ENCODE data around the gene CCT3.

Gene CCT3

DNA sequence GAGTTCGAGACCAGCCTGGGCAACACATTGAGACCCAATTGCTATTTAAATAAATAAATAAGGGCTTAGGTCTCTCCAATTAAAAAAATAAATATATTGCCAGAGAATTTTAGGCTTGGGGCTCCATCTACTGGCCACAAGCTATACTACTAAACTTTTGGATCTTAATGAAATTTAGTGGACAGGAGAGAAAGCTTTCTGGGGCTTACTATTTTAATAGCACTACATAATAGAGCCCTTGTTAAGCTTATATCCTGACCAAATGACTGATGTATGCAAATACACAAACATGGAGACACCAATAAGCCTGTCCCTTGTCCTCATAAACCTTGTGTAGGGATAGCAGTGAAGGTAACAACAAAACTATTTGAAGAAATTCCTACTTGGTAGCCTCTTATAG is 18.4 kb downstream of the CCT3 start:
- DNase-seq: peak in 1 of 2 donors; percentile 2

DNA sequence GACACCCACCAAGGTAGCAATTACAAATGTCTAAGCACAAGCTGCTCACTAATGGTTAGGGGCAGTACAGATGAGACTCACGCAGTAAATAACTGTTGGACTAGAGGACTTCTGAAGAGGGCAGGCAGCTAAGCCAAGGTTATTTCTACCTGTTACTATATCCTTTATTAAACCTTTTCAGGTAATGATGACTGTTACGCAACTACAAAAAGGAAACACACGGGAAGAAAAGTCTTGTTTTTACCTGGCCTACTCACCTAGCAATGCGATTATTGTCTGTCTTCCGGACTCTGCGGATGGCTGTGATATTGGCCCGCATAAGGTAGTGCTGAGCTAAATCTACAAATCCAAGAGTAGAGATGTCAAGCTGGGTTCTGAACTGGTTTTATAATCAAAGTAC is 21.2 kb downstream of the CCT3 start:
- no peak for DNase-seq

- DNase-seq: no peak
Observed at GRCh38 chr1:156310962-156311361, 27.1 kb downstream of the CCT3 start.

DNA sequence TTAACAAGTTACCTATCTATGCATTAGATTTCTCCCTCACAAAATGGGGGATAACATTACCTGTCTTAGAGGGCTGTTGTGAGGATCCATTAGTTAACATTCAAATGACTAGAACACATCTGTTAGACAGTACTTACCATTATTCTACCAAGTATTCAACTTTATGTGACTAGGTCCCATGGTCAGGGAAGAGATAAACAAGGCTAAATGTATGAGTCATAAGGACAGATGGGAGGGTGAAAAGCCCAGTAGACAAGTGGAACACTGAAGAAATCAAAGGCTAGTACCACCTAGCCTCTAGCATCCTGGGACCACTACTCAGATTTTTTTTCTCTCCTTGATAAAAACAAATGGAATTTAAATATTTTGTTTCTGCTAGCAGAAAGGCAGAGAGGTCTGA is 30.0 kb downstream of the CCT3 start:
- DNase-seq: no peak

GRCh38 chr1:156305215-156305614 is 32.9 kb downstream of the CCT3 start:
- DNase-seq: no peak

GRCh38 chr1:156303241-156303640 is 34.9 kb downstream of the CCT3 start:
- no peak for DNase-seq

DNA sequence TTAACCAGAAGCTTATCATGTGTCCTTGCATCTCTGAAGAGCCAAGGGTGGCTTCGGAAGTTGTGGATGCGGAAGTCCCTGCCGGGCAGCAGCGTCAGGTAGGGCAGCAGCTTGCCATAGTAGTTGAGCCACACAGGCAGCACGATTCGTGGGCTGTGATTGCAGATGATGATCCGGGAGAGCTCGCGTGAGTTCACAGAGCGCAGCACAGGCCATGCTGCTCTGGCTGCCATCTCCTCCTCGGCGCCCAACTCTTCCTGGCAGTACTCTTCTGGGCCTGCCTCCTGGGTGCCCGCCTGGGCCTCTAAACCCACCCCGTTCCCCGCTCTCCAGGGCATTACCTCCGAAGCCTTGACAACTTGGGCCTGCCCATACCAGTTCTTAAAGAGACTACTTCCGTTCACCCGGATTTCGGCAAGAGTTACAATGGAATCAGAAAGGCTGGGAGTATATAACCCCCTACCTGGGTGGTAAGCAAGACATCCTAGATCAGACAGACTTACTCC is 39.2 kb downstream of the CCT3 start, which contains the start of gene VHLL:
Gene VHLL, minus strand, starts transcription at position 456 of the 506 bp plus-strand sequence. Its CDS starts 118 bp downstream, at position 338.
- no peak for DNase-seq

GRCh38 chr1:156295391-156295947 is 42.6 kb downstream of the CCT3 start, which contains the start of gene GLMP:
Gene GLMP (minus strand): TSS chr1:156295679. CDS start chr1:156295645, 34 bp downstream.
- DNase-seq: peak; percentile 11 to 14

GRCh38 chr1:156293895-156294294 is 44.2 kb downstream of the CCT3 start:
- DNase-seq: no peak

- DNase-seq: no peak
Observed at GRCh38 chr1:156293098-156293434, 45.0 kb downstream of the CCT3 start.

DNA sequence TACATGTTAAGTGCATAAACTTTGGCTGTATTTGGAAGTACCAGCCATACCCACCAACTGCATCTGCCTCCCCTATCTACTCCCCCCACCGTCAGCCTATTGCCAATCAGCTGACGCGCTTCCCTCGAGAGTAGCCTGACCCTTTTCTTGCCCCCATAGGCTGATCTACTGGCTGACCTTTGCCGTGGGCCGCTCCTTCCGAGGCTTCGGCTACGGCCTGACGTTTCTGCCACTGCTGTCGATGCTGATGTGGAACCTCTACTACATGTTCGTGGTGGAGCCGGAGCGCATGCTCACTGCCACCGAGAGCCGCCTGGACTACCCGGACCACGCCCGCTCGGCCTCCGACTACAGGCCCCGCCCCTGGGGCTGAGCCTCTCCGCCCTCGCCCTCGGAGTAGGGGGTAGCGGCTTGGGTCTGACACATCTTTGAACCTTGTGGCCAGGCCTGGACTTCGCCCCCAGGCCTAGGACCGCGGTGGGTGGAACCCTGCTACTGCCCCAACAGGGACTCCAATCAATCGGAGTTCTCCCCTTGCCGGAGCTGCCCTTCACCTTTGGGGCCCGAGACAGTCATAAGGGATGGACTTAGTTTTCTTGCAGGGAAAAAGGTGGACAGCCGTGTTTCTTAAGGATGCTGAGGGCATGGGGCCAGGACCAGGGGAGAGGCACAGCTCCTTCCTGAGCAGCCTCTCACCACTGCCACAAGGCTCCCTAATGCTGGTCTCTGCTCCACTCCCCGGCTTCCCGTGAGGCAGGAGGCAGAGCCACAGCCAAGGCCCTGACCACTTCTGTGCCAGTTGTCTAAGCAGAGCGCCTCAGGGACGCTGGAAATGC is 46.6 kb downstream of the CCT3 start:
- DNase-seq: no peak

GRCh38 chr1:156289857-156290256 is 48.2 kb downstream of the CCT3 start:
- no peak for DNase-seq

DNA sequence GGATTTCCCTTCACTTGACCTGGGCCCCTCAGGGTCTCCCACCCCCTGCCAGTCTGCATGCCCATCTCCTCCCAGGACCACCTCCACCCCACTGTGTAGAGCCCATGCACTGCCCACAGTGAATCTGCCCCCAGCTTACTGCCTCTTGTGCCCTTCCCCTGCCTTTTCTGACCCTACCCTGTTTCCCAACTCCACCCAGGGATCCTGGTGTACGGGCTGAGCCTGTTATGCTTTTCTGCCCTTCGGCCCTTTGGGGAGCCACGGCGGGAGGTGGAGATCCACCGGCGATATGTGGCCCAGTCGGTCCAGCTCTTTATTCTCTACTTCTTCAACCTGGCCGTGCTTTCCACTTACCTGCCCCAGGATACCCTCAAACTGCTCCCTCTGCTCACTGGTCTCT is 52.0 kb downstream of the CCT3 start:
- no peak for DNase-seq

DNA sequence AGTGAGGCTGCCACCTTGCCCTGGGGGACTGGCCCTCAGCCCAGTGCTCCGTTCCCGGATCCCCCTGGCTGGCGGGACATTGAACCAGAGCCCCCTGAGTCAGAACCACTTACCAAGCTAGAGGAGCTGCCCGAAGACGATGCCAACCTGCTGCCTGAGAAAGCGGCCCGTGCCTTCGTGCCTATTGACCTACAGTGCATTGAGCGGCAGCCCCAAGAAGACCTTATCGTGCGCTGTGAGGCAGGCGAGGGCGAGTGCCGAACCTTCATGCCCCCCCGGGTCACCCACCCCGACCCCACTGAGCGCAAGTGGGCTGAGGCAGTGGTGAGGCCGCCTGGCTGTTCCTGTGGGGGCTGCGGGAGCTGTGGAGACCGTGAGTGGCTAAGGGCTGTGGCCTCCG is 52.7 kb downstream of the CCT3 start:
- no peak for DNase-seq

GRCh38 chr1:156284757-156285156 is 53.3 kb downstream of the CCT3 start:
- DNase-seq: no peak

GRCh38 chr1:156284112-156284511 is 54.0 kb downstream of the CCT3 start, which contains the start of gene TMEM79:
Gene TMEM79 (plus strand): TSS chr1:156284325. CDS start chr1:156285227, 902 bp downstream.
- no peak for DNase-seq

GRCh38 chr1:156283521-156283920 is 54.6 kb downstream of the CCT3 start:
- DNase-seq: no peak

- DNase-seq: peak; percentile 89 to 97
Observed at GRCh38 chr1:156282479-156283222, 55.4 kb downstream of the CCT3 start, which contains the start of gene SMG5. Gene SMG5 (minus strand): TSS chr1:156282825. CDS start chr1:156282680, 145 bp downstream.

DNA sequence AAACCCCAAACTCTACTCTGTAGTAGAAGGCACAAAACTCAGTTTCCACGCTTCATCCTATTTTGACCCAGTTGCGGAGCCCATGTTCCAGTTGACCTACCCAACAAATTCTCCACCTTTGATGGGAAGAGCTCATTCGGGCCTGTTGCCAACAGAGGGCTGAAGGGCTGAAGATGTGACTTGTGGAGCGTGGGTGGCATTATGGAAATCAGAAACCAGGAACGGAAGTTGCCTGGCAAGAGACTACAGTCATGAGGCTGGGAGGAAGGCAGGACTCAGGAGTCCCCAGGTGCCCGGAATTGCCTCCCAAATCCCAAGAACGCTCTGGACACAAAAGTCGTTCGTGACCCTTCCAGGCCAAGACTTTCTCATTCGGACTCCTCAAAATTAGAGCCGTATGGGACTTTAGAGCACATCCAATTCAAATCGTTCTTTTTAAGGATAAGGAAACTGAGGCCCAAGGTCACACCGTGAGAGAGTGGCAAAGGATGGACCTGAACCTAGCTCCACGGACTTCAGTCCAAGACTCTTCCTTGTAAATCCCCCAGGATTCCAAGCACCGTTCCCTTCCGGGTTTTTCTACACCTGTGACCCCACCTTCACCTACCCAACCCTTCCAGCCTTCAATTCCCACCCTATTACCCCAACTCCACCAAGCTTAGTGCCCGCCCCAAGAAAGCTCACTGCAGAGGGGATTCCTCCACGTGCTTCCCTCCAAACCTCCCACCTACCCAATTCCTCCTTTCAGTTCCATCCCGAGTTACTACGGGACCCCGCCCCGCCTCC is 56.2 kb downstream of the CCT3 start:
- DNase-seq: peak in 1 of 2 donors; percentile 2

- peak in 1 of 2 donors; percentile 56 for DNase-seq
Observed at GRCh38 chr1:156281281-156281680, 56.8 kb downstream of the CCT3 start.

- no peak for DNase-seq
Observed at GRCh38 chr1:156279837-156280236, 58.3 kb downstream of the CCT3 start.

DNA sequence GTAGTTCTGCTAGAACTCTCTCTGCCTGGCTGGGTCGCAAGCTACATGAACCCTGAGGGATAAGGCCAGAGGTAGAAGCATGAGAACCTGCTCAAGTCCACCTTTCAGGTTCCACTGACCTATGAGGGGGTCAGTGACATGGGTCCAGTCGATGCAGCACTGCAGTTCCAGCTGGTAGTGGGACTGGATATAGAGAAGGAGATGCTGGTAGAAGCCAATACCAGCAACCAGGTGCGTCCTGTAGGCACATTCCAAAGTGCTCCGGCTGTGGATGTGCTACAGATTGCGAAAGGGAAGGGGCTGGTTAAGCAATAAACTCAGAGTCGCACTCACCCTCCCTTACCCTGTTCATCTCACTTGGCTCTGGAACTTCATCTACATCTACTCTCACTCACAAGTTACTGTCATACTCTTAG is 61.1 kb downstream of the CCT3 start:
- DNase-seq: no peak

Data from bone marrow (tissue), 2 donors.